LHCN-M2 (cell line): ENCODE results near the gene RILPL1. TPM values are rescaled to one million over a fixed set of nuclear protein-coding genes. Genes with fewer than 3 reads are reported as not detected.
"Not testable (repeated sequence)": the region's sequence is repeated elsewhere in the genome, so short reads cannot be mapped to it uniquely, and the experiment has no call there.

Source experiments
- DNase-seq: peaks from one replicate; pipeline ENCODE4 v3.0.0-alpha.2; 2012; ENCODE audit warnings: low read depth
- total RNA-seq: library from RNA; depleted of rRNA; stranded (reverse); fragments of >200 nt; gene quantifications from 2 replicates; pipeline ENCODE4 v1.2.3, GENCODE V29; 2014

Gene RILPL1
- total RNA-seq, 1 experiment from 2014 or later = 15.4 TPM

- DNase-seq = no peak
These were observed 64.7 kb downstream of the RILPL1 start for GRCh38 chr12:123468786-123469185.

DNA sequence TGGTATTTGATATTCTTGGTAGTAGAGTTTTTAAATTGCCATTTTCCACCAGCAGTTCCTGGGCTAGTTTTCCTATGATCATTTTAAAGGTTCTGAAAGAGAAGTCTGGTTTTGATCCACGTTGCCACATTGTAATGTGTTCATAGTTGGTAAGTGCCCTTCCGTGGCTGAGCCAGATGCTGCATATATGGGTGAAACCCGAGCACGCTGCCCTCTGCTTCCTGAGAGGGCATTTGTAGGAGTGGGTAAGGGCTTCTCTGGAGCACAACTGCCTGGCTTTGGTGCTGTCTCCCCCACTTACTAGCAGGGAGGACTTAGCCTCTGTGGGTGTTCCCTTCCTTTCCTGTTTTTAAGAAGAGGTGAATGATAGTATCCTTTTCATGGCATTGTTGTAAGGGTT is 68.4 kb downstream of the RILPL1 start:
- no peak for DNase-seq

DNA sequence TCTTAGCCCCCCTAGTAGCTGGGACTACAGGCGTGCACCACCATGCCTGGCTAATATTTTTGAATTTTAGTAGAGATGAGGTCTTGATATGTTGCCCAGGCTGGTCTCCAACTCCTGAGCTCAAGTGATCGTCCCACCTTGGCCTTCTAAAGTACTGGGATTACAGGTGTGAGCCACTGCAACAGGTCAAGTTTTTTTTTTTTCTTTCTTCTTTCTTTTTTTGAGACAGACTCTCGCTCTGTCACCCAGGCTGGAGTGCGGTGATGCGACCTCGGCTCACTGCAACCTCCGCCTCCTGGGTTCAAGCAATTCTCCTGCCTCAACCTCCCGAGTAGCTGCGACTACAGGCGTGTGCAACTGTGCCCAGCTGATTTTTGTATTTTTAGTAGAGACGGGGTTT is 70.3 kb downstream of the RILPL1 start:
- not testable (repeated sequence) for DNase-seq

- peak; percentile 85 for DNase-seq
These were observed 75.3 kb downstream of the RILPL1 start, which contains the start of gene SNRNP35 for GRCh38 chr12:123457980-123458779. Gene SNRNP35 (plus strand): TSS chr12:123458139. CDS start chr12:123465541, 7,402 bp downstream.

- DNase-seq = no peak
These were observed 80.4 kb downstream of the RILPL1 start for GRCh38 chr12:123453165-123453564.

DNA sequence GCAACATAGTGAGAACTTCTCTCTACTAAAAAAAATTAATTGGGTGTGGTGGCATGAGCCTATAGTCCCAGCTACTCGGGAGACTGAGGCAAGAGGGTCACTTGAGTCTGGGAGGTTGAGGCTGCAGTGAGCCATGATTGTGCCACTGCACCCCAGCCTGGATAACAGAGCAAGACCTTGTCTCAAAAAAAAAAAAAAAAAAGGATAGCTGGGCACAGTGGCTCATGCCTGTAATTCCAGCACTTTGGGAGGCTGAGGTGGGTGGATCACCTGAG is 81.3 kb downstream of the RILPL1 start:
- DNase-seq = not testable (repeated sequence)

- no peak for DNase-seq
These were observed 82.9 kb downstream of the RILPL1 start for GRCh38 chr12:123450636-123451035.

- DNase-seq = no peak
These were observed 83.7 kb downstream of the RILPL1 start for GRCh38 chr12:123449856-123450255.

DNA sequence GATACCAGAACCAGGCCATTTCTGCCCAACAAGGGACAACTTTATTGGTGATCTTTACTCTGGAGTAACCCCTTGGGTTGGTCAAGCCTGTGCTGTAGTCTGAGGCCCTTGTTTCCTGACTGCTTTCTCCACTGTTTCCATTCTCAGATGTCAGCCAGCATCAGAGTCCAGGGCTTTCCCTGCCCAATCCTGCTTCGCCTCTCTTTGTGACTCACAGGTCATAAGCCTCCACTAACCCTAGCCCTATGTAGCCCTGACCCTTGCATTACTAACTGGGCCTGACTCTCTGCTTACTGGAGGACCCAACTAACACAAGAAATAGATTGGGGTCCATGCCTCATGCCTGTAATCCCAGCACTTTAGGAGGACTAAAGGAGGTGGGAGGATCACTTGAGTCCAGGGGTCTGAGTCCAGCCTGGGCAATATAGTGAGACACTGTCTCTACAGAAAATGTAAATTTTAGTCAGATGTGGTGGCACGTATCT is 84.2 kb downstream of the RILPL1 start:
- no peak for DNase-seq

DNA sequence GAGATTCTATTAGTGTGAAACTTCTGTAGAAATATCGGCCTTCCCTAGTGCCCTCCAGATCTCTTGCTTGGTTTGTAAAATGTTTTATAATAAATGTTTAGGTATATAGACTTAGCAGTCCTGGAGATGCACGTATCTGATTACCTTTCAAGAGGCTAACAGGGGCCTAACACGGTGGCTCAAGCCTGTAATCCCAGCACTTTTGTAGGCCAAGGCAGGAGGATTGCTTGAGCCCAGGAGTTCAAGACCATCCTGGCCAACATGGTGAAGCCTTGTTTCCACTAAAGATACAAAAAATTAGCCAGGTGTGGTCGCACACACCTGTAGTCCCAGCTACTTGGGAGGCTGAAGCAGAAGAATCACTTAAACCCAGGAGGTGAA is 87.2 kb downstream of the RILPL1 start:
- DNase-seq = no peak

DNA sequence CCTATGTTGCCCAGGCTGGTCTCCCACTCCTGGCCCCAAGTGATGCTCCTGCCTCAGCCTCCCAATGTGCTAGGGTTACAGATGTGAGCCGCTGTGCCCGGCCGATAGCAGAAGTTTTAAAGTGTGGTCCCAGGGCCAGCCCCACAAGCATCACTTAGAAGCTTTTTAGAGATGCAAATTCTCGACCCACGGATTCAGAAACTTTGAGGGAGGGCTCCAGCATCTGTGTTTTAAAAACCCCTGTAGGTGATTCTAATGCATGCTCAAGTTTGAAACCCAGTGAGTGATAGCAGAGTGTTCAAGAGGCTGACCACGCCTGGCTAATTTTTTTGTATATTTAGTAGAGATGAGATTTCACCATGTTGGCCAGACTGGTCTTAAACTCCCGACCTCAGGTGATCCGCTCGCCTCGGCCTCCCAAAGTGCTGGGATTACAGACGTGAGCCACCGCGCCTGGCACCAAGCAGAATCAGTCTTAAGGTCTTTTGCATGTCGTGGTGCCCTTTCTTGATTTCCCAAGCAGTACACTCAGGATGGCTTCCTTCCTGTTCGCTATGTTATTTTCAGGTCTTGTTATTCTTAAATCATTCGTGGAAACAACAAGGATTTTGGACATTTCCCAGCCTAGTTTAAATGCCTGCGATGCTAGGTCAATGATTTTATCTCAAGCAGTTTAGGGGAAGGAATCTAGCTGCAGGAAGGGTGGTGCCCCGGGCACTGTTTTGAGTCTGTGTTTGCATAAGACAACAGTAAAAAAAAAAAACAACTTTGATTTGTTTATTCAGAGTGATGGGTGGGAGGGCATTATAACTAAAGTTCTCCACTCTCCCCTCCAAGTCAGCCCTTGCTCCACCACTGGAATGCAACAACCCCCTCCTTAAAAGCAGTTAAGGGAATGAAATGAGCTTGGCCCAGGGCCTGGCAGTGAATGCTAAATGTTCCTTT is 87.9 kb downstream of the RILPL1 start:
- no peak for DNase-seq

- peak; percentile 63 for DNase-seq
These were observed 89.2 kb downstream of the RILPL1 start for GRCh38 chr12:123444092-123445026.

GRCh38 chr12:123442774-123443173 is 90.7 kb downstream of the RILPL1 start:
- no peak for DNase-seq

DNA sequence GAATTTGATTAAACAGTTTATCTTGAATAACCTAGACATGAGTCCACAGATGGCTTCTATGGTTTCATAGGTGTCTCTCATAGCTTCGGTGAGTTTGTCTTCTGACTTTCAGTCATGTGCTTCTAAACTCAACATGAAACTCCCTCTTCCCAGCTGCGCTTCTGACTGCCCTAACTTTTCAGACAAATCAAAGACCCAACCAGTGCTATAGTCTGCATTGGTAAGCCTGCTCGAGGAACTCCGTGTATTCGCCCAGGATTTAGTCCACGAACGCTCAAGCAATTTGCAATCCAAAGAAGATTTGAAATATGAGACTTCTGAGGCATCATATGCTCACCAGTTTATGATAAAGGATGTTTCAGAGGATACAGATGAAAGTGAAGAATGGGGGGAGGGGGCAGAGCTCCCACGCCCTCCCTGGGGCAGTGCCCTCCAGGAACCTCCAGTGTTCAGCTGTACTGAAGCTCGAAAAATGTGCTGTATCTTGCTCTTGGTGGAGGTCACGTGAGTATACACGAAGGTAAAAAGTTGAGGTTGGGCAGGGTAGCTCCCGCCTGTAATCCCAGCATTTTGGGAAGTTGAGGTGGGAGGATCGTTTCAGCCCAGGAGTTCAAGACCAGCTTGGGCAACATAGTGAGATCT is 91.9 kb downstream of the RILPL1 start:
- no peak for DNase-seq

GRCh38 chr12:123436017-123436964 is 97.2 kb downstream of the RILPL1 start, which contains the start of gene RILPL2:
Gene RILPL2 (minus strand): TSS chr12:123436684. CDS start chr12:123436420, 264 bp downstream.
- peak; percentile 80 for DNase-seq

DNA sequence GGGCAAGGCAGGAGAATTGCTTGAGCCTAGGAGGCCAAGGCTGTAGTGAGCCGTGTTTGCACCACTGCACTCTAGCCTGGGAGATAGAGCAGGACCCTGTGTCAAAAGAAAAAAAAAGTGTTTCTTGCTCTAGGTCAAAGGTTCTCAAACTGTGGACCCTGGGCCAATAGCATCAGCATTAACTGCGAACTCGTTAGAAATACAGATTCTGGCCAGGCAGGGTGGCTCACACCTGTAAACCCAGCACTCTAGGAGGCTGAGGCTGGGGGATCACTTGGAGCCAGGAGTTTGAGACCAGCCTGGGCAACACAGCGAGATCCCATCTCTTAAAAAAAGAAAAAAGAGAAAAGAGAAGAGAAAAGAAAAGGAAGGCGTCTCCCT is 97.9 kb downstream of the RILPL1 start:
- DNase-seq = no peak

- no peak for DNase-seq
These were observed 99.9 kb downstream of the RILPL1 start for GRCh38 chr12:123433615-123434014.

- not testable (repeated sequence) for DNase-seq
These were observed 101.3 kb downstream of the RILPL1 start for GRCh38 chr12:123431951-123432817.

DNA sequence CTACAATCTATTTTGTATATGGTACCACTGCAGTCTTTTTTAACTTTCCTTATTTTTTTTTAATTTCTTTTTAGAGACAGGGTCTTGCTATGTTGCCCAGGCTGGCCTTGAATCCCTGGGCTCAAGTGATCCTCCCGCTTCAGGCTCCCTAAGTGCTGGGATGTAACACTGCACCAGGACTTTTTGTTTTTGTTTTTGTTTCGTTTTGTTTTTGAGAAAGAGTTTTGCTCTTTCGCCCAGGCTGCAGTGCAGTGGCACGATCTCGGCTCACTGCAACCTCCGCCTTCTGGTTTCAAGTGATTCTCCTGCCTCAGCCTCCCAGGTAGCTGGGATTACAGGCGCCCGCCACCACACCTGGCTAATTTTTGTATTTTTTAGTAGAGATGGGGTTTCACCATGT is 104.4 kb downstream of the RILPL1 start:
- not testable (repeated sequence) for DNase-seq
